Thoracic aorta (tissue), 2 donors: ENCODE data around the gene BCL2L13. TPM values are rescaled to one million over a fixed set of nuclear protein-coding genes. Genes with fewer than 3 reads are reported as not detected.
"Not testable (repeated sequence)": the region's sequence is repeated elsewhere in the genome, so short reads cannot be mapped to it uniquely, and the experiment has no call there.

Experiments
- ATAC-seq: fragments of 150-250 bp; one replicate; pipeline ENCODE4 v1.8.0; 2017; ENCODE audit warnings: low read depth; ENCODE audit not compliant: insufficient number of reproducible peaks, low FRiP score
- DNase-seq: peaks from one replicate; pipeline ENCODE4 v3.0.0-alpha.2; 2020; ENCODE audit warnings: low spot score
- H3K27ac ChIP-seq, 2 donors: fragments of 200-600 bp; sonication (generic); 1 replicate in 1 of 2; 2 replicates in 1 of 2; pipeline ENCODE4 v1.5.1; 2016; ENCODE audit warnings: mild to moderate bottlenecking in 2 of 2, moderate library complexity in 2 of 2
- H3K27me3 ChIP-seq: fragments of 200-600 bp; sonication (generic); replicated peaks from 2 replicates; pipeline ENCODE4 v1.6.0; 2016; ENCODE audit warnings: mild to moderate bottlenecking; ENCODE audit not compliant: insufficient read depth
- H3K36me3 ChIP-seq: fragments of 200-600 bp; sonication (generic); one replicate; pipeline ENCODE4 v1.5.1; 2016
- H3K4me1 ChIP-seq, 2 donors: fragments of 200-600 bp; sonication (generic); 1 replicate in 1 of 2; 2 replicates in 1 of 2; pipeline versions ENCODE4 v1.5.1 to v1.6.0; 2016; ENCODE audit warnings: low read depth in 2 of 2, mild to moderate bottlenecking in 1 of 2; ENCODE audit not compliant: control insufficient read depth in 1 of 2
- H3K4me3 ChIP-seq: fragments of 200-600 bp; sonication (generic); 2 replicates; pipeline ENCODE4 v1.5.1; 2016; ENCODE audit warnings: mild to moderate bottlenecking
- H3K9me3 ChIP-seq: fragments of 200-600 bp; sonication (generic); 2 replicates; pipeline ENCODE4 v1.5.1; 2016
- CTCF ChIP-seq: fragments of 200-600 bp; sonication (generic); IDR thresholded peaks from one replicate; pipeline ENCODE4 v1.5.1; 2019; ENCODE audit warnings: antibody characterized with exemption
- total RNA-seq, 2 donors: library from RNA; depleted of rRNA; stranded (reverse); fragments of >200 nt; gene quantifications; one replicate each; pipeline versions ENCODE4 v1.1.0 to v1.2.3, GENCODE V29; 2016

The BCL2L13 gene
- total RNA-seq, 2 donors from 2014 or later, result 38.0 to 43.4 TPM

DNA sequence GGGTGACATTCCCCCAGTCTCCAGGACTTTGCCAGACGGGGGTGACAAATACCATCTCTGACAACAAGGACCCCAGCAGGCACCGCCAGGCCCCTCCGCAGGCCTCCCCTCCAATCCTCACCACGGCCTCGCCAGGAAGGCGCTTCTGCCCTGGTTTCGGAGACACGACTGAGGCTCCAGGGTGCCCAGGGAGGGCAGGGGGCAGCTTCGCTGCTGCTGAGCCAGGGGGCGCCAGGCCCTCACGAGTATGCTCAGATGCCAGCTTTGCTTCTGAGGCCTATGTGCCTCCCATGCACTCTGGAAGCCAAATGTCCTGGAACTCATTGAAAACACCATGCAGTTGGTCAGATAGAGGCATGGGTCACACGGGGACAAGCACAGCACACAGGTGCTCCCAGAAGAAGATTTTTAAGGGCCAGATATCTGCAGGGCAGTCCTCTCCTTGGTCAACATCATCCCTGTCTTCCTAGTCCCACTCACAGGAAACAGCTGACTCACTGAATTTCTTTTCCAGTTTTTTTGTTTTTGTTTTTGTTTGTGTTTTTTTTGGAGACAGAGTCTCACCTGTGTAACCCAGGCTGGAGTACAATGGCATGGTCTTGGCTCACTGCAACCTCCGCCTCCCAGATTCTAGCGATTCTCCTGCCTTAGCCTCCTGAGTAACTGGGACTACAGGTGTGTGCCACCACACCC, 115.8 kb downstream of the BCL2L13 start:
- Histone ChIP-seq H3K27ac (no peak overlapping the region), H3K9me3 (no peaks in the 10 kb centered on the region), H3K4me1 (no peaks in the 10 kb centered on the region), H3K36me3 (no peaks in the 10 kb centered on the region), H3K27me3 (no peaks in the 10 kb centered on the region), H3K4me3 (no peak overlapping the region)
- TF ChIP-seq CTCF, result no peak
- DNase-seq, result no peak
- ATAC-seq, result no peak

DNA sequence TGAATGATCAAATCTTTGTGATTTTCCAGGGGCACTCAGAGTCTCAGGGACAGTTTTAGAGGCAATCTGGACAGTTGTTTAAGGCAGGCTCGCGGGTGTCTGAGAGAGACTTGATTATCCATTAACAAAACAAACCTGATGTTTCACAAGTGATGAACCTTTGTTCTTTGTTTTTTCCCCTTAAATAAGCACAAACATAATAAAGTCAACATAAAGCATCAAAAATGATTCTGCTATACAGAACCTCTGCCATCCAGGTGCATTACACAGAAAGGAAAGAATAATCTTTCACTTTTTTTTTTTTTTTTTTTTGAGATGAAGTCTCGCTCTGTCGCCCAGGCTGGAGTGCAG, 122.6 kb downstream of the BCL2L13 start:
- no peak for TF ChIP-seq CTCF
- no peak overlapping the region for H3K27ac ChIP-seq

GRCh38 chr22:17763442-17763841, 124.9 kb downstream of the BCL2L13 start:
- H3K36me3 ChIP-seq, H3K4me3 ChIP-seq, H3K27ac ChIP-seq, DNase-seq, ATAC-seq, H3K4me1 ChIP-seq, H3K9me3 ChIP-seq, H3K27me3 ChIP-seq: not testable (repeated sequence)

More for the DNA sequence above, 122.6 kb downstream of the BCL2L13 start:
- DNase-seq (no peak), ATAC-seq (no peak)
- Histone ChIP-seq H3K9me3 (no peaks in the 10 kb centered on the region), H3K4me1 (peaks cover 0 to 4% of the 10 kb centered on the region in 2 donors), H3K36me3 (no peaks in the 10 kb centered on the region), H3K27me3 (no peaks in the 10 kb centered on the region), H3K4me3 (no peak overlapping the region)

- TF ChIP-seq CTCF, result no peak
- H3K27me3 ChIP-seq, result no peaks in the 10 kb centered on the region
- no peaks in the 10 kb centered on the region for H3K9me3 ChIP-seq
- no peak for ATAC-seq
- no peak for DNase-seq
- no peaks in the 10 kb centered on the region for H3K36me3 ChIP-seq
- no peak overlapping the region for H3K27ac ChIP-seq
- peaks cover 0 to 4% of the 10 kb centered on the region in 2 donors for H3K4me1 ChIP-seq
- no peak overlapping the region for H3K4me3 ChIP-seq
Measured at GRCh38 chr22:17764036-17764435, 125.5 kb downstream of the BCL2L13 start.

- H3K4me3 ChIP-seq, H3K36me3 ChIP-seq, H3K27me3 ChIP-seq, H3K27ac ChIP-seq, DNase-seq, H3K9me3 ChIP-seq, H3K4me1 ChIP-seq, ATAC-seq: not testable (repeated sequence)
Measured at GRCh38 chr22:17764852-17765251, 126.3 kb downstream of the BCL2L13 start.

GRCh38 chr22:17767233-17768065, 128.9 kb downstream of the BCL2L13 start:
- ATAC-seq (no peak), DNase-seq (no peak)
- no peak overlapping the region for H3K27ac ChIP-seq
- no peak overlapping the region for H3K4me3 ChIP-seq
- no peak for TF ChIP-seq CTCF
- no peaks in the 10 kb centered on the region for H3K36me3 ChIP-seq
- no peaks in the 10 kb centered on the region for H3K4me1 ChIP-seq
- H3K27me3 ChIP-seq, result no peaks in the 10 kb centered on the region
- H3K9me3 ChIP-seq, result no peaks in the 10 kb centered on the region
